Left lung (tissue), 10 donors: ENCODE results near the gene PRKCA. TPM values are rescaled to one million over a fixed set of nuclear protein-coding genes. Genes with fewer than 3 reads are reported as not detected.

Source experiments
- ATAC-seq: fragments of 200-7000 bp; cut with Tn5 transposase; one replicate; pipeline ENCODE4 v1.9.1; 2020; ENCODE audit warnings: moderate library complexity
- DNase-seq, 4 donors: peaks; one replicate each; pipeline ENCODE4 v3.0.0-alpha.2; 2013 to 2020
- H3K27ac ChIP-seq, 2 donors: fragments of 200-600 bp; sonication (generic) in 1 of 2; one replicate each; pipeline versions ENCODE4 v1.5.0 to v1.8.0; 2020 to 2021
- H3K27me3 ChIP-seq, 2 donors: fragments of 200-600 bp; sonication (generic) in 1 of 2; one replicate each; pipeline versions ENCODE4 v1.5.0 to v1.8.0; 2020 to 2021
- H3K36me3 ChIP-seq, 2 donors: fragments of 200-600 bp; sonication (generic) in 1 of 2; one replicate each; pipeline versions ENCODE4 v1.5.0 to v1.8.0; 2020 to 2021
- H3K4me1 ChIP-seq, 2 donors: fragments of 200-600 bp; one replicate each; pipeline ENCODE4 v1.8.0; 2021
- H3K4me3 ChIP-seq, 2 donors: fragments of 200-600 bp; sonication (generic) in 1 of 2; one replicate each; pipeline versions ENCODE4 v1.5.0 to v1.8.0; 2020 to 2021; ENCODE audit warnings: mild to moderate bottlenecking in 1 of 2
- H3K9me3 ChIP-seq, 2 donors: fragments of 200-600 bp; sonication (generic) in 1 of 2; one replicate each; pipeline versions ENCODE4 v1.5.0 to v1.8.0; 2020 to 2021
- CTCF ChIP-seq, 2 donors: fragments of 200-600 bp; sonication (generic) in 1 of 2; IDR thresholded peaks; one replicate each; pipeline versions ENCODE4 v1.5.0 to v1.8.0; 2021; ENCODE audit warnings: antibody characterized with exemption in 2 of 2
- intact Hi-C, 2 donors: fragments of 100-400 bp; cut with DNase I; formaldehyde crosslinking; loops; one replicate each; pipeline versions ENCODE4 v1.11.2 to v1.14.2; 2022
- polyA plus RNA-seq, 6 donors: library from polyadenylated mRNA; unstranded; fragments of 120-200 nt; gene quantifications; one replicate each; pipeline ENCODE4 v1.2.1, GENCODE V29; 2013; ENCODE audit not compliant: insufficient read length in 6 of 6
- total RNA-seq, 2 donors: library from RNA; stranded (reverse); fragmentation: NEBNext Ultra II Directional; extraction: Animal tissue kit (Norgen Biotek cat#: 25700); gene quantifications; one replicate each; pipeline ENCODE4 v1.2.1, GENCODE V29; 2021
- donor health status: DM: no; HTN: yes; CAD: no.
- donor health status: DM: no; HTN: no; CAD: no.

Gene PRKCA
- total and polyA plus RNA-seq, 8 donors = 16.4 to 30.4 (median 17.5) TPM

GRCh38 chr17:66564992-66565465 lies 262.6 kb downstream of the PRKCA start:
- no peaks in the 10 kb centered on the region for H3K4me1 ChIP-seq
- no peak for ATAC-seq
- no peak for DNase-seq
- H3K36me3 ChIP-seq = no peaks in the 10 kb centered on the region
- H3K27ac ChIP-seq = no peak overlapping the region
- TF ChIP-seq CTCF (IDR thresholded peaks at IDR 0.05) = no peak
- intact Hi-C loops = no loop called here
- H3K4me3 ChIP-seq = no peak overlapping the region
- no peaks in the 10 kb centered on the region for H3K9me3 ChIP-seq
- H3K27me3 ChIP-seq = no peaks in the 10 kb centered on the region

DNA sequence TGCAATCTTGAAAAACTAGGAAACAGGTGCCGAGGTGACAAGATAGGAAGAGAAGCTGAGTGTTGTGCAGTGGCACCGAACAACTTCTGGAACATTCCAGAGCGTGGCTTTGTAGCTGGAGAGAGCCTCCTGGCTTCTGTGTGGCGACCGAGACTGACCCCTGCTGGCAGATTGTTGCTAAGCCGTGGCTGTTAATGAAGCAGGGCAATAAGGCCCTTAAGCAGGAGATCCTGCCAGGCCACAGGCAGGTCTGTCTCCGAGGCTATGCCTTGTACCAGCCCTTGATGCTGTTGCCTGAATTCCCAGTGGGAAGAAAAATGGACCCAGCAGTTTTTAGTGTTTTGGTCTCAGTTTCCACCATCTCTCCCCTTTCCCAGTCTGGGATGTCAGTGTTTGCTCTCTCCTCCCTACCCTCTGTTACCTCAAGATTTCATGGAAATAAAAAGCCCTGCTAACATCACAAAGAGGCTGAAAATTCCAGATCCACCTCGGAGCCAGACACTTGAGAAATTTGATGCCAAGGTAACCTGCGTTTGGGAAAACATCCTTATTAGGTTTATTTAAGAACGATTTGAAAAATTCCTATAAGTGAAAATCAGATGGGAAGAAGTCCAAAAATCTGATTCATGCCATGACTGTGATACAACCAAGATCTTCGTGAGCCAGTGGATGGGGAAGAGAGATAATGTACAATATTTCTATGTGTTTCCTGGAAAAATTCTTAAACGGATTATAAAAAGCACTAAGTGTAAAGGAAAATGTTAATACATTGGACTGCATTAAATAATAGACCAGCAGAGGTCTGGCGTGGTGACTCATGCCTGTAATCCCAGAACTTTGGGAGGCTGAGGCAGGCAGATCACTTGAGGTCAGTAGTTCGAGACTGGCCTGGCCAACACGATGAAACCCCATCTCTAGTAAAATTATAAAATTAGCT lies 265.1 kb downstream of the PRKCA start:
- peak; percentile 64 to 78 for TF ChIP-seq CTCF (IDR thresholded peaks at IDR 0.05)
- peak; percentile 35 to 89 (median 70) for DNase-seq
- Histone ChIP-seq H3K4me1 (no peaks in the 10 kb centered on the region), H3K9me3 (no peaks in the 10 kb centered on the region), H3K36me3 (no peaks in the 10 kb centered on the region), H3K27ac (no peak overlapping the region), H3K4me3 (no peak overlapping the region), H3K27me3 (no peaks in the 10 kb centered on the region)
- intact Hi-C loops = no loop called here
- ATAC-seq = peak; percentile 97

DNA sequence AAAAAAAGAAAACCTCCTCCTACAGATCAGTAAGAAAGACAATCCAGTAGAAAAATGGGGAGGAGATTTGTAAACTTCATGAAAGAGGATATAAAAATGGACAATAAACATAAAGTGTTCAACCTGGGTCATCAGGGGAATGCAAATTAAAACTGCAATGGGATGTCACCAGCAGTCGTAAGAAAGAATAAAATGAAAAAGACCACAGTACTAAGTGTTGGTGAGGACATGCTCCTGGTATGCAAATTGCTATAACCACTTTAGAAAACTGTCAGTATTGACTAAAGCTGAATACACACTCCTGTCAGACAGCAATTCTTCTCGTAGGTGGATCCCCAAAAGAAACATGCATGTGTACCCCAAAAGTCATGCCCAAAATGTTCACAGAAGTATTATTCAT lies 267.2 kb downstream of the PRKCA start:
- Histone ChIP-seq H3K36me3 (no peaks in the 10 kb centered on the region), H3K9me3 (no peaks in the 10 kb centered on the region), H3K27me3 (no peaks in the 10 kb centered on the region), H3K4me1 (no peaks in the 10 kb centered on the region), H3K4me3 (no peak overlapping the region), H3K27ac (no peak overlapping the region)
- no peak for DNase-seq
- intact Hi-C loops = no loop called here
- ATAC-seq = no peak
- TF ChIP-seq CTCF (IDR thresholded peaks at IDR 0.05) = no peak

DNA sequence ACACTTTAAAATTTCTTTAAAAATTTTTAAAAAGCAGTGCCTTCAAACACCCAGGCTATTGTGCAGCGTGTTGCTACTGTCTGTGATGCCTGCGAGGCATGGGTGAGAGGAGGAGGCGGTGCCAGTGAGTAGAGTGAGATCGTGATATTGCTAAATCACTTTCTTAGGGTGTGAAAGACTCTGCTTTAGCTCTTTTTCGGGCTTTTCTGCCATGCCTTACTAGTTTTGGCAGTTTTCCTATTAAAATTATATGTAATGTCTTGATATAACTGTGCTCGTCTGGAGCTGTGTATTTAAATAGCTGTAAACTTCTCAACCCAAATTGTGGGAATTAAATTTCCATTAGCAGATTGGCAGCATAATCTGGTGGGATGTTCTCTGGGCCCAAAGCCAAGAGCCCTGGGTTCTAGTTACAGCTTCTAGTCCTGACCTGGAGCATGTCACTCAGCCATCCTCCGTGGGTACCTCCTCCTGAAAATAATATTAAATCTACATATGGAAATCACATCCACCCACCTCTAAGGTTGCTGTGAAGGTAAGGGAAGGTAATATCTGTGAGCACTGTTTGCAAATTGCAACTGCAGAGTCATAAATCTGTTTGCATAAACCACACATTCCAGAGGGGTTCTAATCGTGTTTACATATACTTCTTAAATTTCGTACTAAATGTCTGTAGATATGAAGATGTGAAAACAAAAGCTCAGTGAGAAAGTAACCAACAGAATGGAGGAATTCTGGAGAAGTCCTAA lies 268.2 kb downstream of the PRKCA start:
- H3K4me3 ChIP-seq = no peak overlapping the region
- no peaks in the 10 kb centered on the region for H3K4me1 ChIP-seq
- H3K9me3 ChIP-seq = no peaks in the 10 kb centered on the region
- no peaks in the 10 kb centered on the region for H3K36me3 ChIP-seq
- TF ChIP-seq CTCF (IDR thresholded peaks at IDR 0.05) = no peak
- ATAC-seq (no peak), DNase-seq (peak in 2 of 4 donors; percentile 20 to 34)
- no peaks in the 10 kb centered on the region for H3K27me3 ChIP-seq
- no peak overlapping the region for H3K27ac ChIP-seq
- intact Hi-C loops = no loop called here

- H3K4me1 ChIP-seq = no peaks in the 10 kb centered on the region
- no peak overlapping the region for H3K27ac ChIP-seq
- intact Hi-C loops = no loop called here
- TF ChIP-seq CTCF (IDR thresholded peaks at IDR 0.05) = no peak
- no peak for ATAC-seq
- H3K4me3 ChIP-seq = no peak overlapping the region
- no peaks in the 10 kb centered on the region for H3K36me3 ChIP-seq
- no peaks in the 10 kb centered on the region for H3K27me3 ChIP-seq
- H3K9me3 ChIP-seq = no peaks in the 10 kb centered on the region
- DNase-seq = no peak
These were observed 269.3 kb downstream of the PRKCA start for GRCh38 chr17:66571745-66572144.
